Right lobe of liver (tissue), 4 donors: Measurements from ENCODE around the gene SELP.

Experiments used
- POLR2A ChIP-seq: fragments of 450-650 bp; IDR thresholded peaks from one replicate; pipeline ENCODE4 v1.6.1; 2017; ENCODE audit warnings: antibody characterized with exemption, mild to moderate bottlenecking
- TF ChIP-seq, protein P1 (sequence below), 4 donors: fragments of 200-600 bp in 3 of 4; fragments of 450-650 bp in 1 of 4; IDR thresholded peaks; one replicate each; pipeline versions ENCODE4 v1.5.1 to v1.8.0; 2016 to 2022; ENCODE audit warnings: antibody characterized with exemption in 4 of 4, mild to moderate bottlenecking in 2 of 4
- donor health status: DM: no; HTN: no; CAD: no.
- donor health status: DM: no; HTN: no; CAD: no.
- donor health status: DM: no; HTN: yes; CAD: no.

DNA sequence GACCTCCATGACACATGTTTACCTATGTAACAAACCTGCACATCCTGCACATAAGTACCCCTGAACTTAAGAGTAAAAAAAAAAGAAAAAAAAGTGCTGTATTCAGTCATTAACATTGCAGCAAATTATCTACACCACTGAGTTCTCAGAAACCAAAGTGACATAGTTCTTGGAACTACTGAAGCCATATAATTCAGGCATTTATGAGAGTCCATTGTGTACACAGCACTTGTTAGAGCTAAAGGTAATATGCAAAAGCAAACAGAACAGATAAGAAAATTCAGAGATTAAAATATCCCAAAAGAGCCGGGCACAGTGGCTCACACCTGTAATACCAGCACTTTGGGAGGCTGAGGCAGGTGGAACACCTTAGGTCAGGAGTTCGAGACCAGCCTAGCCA lies 81.6 kb downstream of the SELP start:
- TF ChIP-seq, protein P1, sequence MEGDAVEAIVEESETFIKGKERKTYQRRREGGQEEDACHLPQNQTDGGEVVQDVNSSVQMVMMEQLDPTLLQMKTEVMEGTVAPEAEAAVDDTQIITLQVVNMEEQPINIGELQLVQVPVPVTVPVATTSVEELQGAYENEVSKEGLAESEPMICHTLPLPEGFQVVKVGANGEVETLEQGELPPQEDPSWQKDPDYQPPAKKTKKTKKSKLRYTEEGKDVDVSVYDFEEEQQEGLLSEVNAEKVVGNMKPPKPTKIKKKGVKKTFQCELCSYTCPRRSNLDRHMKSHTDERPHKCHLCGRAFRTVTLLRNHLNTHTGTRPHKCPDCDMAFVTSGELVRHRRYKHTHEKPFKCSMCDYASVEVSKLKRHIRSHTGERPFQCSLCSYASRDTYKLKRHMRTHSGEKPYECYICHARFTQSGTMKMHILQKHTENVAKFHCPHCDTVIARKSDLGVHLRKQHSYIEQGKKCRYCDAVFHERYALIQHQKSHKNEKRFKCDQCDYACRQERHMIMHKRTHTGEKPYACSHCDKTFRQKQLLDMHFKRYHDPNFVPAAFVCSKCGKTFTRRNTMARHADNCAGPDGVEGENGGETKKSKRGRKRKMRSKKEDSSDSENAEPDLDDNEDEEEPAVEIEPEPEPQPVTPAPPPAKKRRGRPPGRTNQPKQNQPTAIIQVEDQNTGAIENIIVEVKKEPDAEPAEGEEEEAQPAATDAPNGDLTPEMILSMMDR (IDR thresholded peaks at IDR 0.05): no peak
- no peak for TF ChIP-seq POLR2A
